Measurements from ENCODE around the gene SLC25A39. TPM values are rescaled to one million over a fixed set of nuclear protein-coding genes. Genes with fewer than 3 reads are reported as not detected.

SLC25A39 gene
- total RNA-seq, 1 donor from 2014 or later = 61.2 TPM

DNA sequence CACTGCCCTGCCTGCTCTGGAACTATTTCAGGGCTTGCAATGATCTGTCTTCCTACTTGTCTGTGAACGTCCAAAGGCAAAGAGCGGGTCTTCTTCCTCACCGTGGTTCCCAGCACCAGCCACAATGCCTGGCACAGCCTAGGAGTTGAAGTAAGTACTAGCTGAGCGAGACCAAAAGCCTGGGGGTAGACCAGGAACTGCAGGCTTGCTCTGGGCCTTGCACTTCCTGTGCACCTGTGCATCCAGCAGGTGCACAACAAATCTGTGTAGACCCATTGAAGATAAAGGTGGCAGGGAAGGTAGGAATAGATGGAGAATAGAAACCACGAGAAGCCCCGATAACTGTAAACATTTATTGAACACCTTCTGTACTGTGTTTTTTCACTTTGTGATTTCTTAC lies 34.4 kb upstream of the SLC25A39 start:
- H3K27me3 Mint-ChIP-seq (ENCODE audit: insufficient read depth, low read depth) = peaks cover 7% of the 10 kb centered on the region
- H3K36me3 Mint-ChIP-seq = peaks cover 4% of the 10 kb centered on the region
- H3K9ac ChIP-seq = no peak overlapping the region
- H3K4me3 ChIP-seq = no peak overlapping the region
- H3K4me1 Mint-ChIP-seq = peaks cover 29% of the 10 kb centered on the region
- H3K4me2 ChIP-seq = no peak overlapping the region
- H2AFZ ChIP-seq (replicated peaks) = no peak overlapping the region
- TF ChIP-seq EZH2 (IDR thresholded peaks at IDR 0.05) (no peak), EZH2phosphoT487 (IDR thresholded peaks at IDR 0.05) (no peak)
- TF ChIP-seq, protein P1, sequence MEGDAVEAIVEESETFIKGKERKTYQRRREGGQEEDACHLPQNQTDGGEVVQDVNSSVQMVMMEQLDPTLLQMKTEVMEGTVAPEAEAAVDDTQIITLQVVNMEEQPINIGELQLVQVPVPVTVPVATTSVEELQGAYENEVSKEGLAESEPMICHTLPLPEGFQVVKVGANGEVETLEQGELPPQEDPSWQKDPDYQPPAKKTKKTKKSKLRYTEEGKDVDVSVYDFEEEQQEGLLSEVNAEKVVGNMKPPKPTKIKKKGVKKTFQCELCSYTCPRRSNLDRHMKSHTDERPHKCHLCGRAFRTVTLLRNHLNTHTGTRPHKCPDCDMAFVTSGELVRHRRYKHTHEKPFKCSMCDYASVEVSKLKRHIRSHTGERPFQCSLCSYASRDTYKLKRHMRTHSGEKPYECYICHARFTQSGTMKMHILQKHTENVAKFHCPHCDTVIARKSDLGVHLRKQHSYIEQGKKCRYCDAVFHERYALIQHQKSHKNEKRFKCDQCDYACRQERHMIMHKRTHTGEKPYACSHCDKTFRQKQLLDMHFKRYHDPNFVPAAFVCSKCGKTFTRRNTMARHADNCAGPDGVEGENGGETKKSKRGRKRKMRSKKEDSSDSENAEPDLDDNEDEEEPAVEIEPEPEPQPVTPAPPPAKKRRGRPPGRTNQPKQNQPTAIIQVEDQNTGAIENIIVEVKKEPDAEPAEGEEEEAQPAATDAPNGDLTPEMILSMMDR (IDR thresholded peaks at IDR 0.05) = no peak
- H3K9me3 Mint-ChIP-seq = no peaks in the 10 kb centered on the region
- H3K27ac ChIP-seq = no peak overlapping the region
- peaks cover 5% of the 10 kb centered on the region for H3K27me3 ChIP-seq
- H3K36me3 ChIP-seq = no peaks in the 10 kb centered on the region
- peaks cover 83% of the 10 kb centered on the region for H4K20me1 ChIP-seq (ENCODE audit: low read depth)
- peak overlapping the region; percentile 81 for H3K27ac Mint-ChIP-seq
- H3K9me3 ChIP-seq (ENCODE audit: low read depth) = no peaks in the 10 kb centered on the region
- H3K4me3 Mint-ChIP-seq = no peak overlapping the region
- peaks cover 30% of the 10 kb centered on the region for H3K4me1 ChIP-seq
- DNase-seq (ENCODE audit: low spot score) = no peak
- peaks cover 58% of the 10 kb centered on the region for H3K79me2 ChIP-seq (ENCODE audit: low read depth)
- peaks cover 37% of the 10 kb centered on the region for H3F3A ChIP-seq (ENCODE audit: low read depth)

DNA sequence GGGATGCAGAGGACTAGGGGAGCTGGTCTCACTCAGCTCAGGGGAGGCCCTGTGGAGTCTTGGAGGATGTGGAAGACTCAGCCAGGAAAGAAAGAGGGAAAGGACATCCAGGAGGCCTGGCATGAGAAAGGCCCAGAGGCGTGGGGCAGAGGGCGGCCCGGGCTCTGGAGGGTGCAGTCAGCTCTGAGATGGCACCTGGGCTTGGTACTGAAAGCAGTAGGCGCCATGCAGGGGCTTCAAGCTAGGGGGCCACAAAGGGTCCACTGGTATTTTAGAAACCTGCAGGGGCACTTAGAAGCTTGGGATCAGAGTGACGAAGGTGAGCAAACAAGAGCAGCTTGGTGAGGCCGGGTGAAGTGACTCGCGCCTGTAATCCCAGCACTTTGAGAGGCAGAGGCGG lies 33.4 kb upstream of the SLC25A39 start:
- Histone ChIP-seq H3K9me3 (ENCODE audit: low read depth) (no peaks in the 10 kb centered on the region), H3K27me3 (peaks cover 11% of the 10 kb centered on the region), H3K79me2 (ENCODE audit: low read depth) (peaks cover 54% of the 10 kb centered on the region), H3K27ac (no peak overlapping the region), H3K4me2 (no peak overlapping the region), H3K4me3 (no peak overlapping the region), H3K36me3 (no peaks in the 10 kb centered on the region), H3K9ac (no peak overlapping the region), H2AFZ (replicated peaks) (no peak overlapping the region), H4K20me1 (ENCODE audit: low read depth) (peaks cover 90% of the 10 kb centered on the region), H3F3A (ENCODE audit: low read depth) (peaks cover 40% of the 10 kb centered on the region), H3K4me1 (peaks cover 30% of the 10 kb centered on the region)
- DNase-seq (ENCODE audit: low spot score) = no peak
- Mint-ChIP-seq H3K27ac (no peak overlapping the region), H3K27me3 (ENCODE audit: insufficient read depth, low read depth) (peaks cover 7% of the 10 kb centered on the region), H3K4me3 (no peak overlapping the region), H3K9me3 (no peaks in the 10 kb centered on the region), H3K4me1 (peaks cover 30% of the 10 kb centered on the region), H3K36me3 (peaks cover 5% of the 10 kb centered on the region)
- TF ChIP-seq EZH2phosphoT487 (IDR thresholded peaks at IDR 0.05) = no peak
- TF ChIP-seq, protein P1 (IDR thresholded peaks at IDR 0.05) = no peak
- no peak for TF ChIP-seq EZH2 (IDR thresholded peaks at IDR 0.05)

DNA sequence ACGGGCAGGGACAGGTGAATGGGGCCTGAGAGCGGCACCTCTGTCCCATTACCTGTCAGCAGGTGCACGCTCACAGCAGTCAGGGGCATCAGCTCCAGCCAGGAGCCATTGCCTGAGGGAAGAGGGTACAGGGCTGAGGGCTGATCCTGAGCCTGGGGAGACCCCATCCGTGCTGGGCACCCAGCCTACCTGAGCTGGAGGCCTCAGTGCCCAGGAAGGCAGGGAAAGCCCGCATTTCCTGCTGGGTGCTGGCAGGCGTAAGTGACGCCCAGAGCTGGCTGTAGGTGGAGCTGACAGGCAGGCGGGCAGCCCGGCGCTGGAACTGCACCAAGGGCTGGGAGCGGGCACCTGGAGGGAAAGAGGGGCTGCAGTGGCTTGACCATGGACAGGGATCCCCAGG lies 31.6 kb upstream of the SLC25A39 start:
- Histone ChIP-seq H3K36me3 (no peaks in the 10 kb centered on the region), H3K9me3 (ENCODE audit: low read depth) (no peaks in the 10 kb centered on the region), H3K9ac (no peak overlapping the region), H4K20me1 (ENCODE audit: low read depth) (peaks cover 89% of the 10 kb centered on the region), H3K4me1 (peaks cover 15% of the 10 kb centered on the region), H3F3A (ENCODE audit: low read depth) (peaks cover 45% of the 10 kb centered on the region), H3K4me3 (no peak overlapping the region), H3K4me2 (no peak overlapping the region), H3K79me2 (ENCODE audit: low read depth) (peaks cover 36% of the 10 kb centered on the region), H2AFZ (replicated peaks) (no peak overlapping the region), H3K27me3 (peaks cover 12% of the 10 kb centered on the region), H3K27ac (no peak overlapping the region)
- peaks cover 8% of the 10 kb centered on the region for H3K27me3 Mint-ChIP-seq (ENCODE audit: insufficient read depth, low read depth)
- TF ChIP-seq EZH2phosphoT487 (IDR thresholded peaks at IDR 0.05) (no peak), EZH2 (IDR thresholded peaks at IDR 0.05) (no peak)
- TF ChIP-seq, protein P1 (IDR thresholded peaks at IDR 0.05) = no peak
- H3K36me3 Mint-ChIP-seq = peaks cover 9% of the 10 kb centered on the region
- H3K4me1 Mint-ChIP-seq = peaks cover 22% of the 10 kb centered on the region
- H3K4me3 Mint-ChIP-seq = no peak overlapping the region
- DNase-seq (ENCODE audit: low spot score) = no peak
- H3K9me3 Mint-ChIP-seq = no peaks in the 10 kb centered on the region
- H3K27ac Mint-ChIP-seq = no peak overlapping the region

All from neural progenitor cell (in vitro differentiated cells).